Measurements from ENCODE around the gene CD93.

CD93 gene, protein sequence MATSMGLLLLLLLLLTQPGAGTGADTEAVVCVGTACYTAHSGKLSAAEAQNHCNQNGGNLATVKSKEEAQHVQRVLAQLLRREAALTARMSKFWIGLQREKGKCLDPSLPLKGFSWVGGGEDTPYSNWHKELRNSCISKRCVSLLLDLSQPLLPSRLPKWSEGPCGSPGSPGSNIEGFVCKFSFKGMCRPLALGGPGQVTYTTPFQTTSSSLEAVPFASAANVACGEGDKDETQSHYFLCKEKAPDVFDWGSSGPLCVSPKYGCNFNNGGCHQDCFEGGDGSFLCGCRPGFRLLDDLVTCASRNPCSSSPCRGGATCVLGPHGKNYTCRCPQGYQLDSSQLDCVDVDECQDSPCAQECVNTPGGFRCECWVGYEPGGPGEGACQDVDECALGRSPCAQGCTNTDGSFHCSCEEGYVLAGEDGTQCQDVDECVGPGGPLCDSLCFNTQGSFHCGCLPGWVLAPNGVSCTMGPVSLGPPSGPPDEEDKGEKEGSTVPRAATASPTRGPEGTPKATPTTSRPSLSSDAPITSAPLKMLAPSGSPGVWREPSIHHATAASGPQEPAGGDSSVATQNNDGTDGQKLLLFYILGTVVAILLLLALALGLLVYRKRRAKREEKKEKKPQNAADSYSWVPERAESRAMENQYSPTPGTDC

DNA sequence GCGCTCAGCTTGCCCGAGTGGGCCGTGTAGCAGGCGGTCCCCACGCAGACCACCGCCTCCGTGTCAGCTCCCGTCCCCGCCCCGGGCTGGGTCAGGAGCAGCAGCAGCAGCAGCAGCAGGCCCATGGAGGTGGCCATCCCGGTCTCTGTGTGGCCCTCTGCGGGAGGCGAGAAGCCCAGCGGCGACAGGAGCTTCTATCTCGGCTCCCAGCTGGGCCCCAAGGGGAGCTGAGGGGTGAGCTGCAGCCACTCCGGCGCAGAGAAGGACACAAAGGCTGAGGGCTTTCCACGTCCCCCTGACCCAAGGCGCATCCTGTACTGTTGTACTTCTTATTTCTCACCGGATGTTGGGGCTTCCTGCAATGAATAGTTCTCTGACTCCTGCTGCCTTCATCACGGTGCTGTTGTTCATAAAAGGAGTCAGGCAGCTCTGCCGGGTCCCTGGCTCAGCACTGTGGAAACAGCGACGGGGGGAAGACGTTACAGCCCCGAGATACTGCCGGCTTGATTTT lies at the start of gene CD93:
CD93 (minus strand) TSS at position 269 of the 511 bp plus-strand sequence; CDS start at position 137, 132 bp downstream.
- no peak for DNase-seq

DNA sequence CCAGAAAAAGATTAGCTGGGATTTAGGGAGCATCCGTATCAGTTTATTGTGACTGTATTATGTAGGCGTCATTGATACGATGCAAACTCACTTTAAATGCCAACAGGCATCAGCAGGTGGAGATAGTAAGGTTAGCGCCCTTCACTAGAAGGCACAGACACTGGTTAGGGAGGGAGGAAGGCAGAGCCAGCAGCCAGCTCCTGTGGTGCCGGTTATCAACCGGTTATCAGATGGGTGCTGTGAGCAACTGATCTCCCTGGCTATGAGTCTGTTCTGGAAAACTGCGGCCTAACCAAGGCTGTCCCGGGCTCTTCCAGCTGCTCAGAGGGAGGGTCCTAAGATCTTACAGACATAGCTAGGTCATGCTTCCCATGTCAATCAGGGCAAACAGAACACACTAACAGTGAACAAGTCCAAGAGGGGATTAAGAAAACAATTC lies 47.5 kb upstream of the CD93 start:
- DNase-seq, result no peak

DNA sequence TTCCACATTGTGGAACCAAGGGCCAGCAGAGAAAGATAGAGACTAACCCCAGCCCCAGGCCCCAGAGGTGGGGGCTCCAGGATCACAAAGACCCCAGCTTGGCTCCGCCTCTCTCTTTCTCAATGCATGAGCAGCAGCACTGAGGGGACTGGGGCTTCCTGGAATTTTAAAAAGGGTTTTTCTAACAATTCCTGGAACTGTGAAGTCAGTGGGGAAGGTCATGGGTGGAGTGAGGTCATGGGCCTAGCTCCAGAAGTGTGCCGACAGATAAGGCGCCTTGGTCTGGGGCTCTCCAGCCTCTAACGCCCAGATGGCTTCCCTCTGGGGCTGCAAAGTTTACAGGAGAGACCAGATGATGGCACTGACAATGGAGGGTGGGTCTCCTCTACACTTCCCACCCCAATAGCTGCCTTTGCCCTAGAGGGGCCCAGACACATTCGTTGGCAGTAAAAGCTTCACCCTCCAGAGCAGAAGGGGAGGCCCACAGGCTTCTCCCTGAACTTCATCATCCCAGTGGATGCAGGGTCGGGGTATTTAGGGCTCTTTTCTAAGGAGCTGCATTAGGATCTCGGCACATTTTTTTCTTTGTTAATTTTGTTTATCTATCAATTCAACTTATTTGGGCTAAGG lies 46.9 kb upstream of the CD93 start:
- DNase-seq, result no peak

DNA sequence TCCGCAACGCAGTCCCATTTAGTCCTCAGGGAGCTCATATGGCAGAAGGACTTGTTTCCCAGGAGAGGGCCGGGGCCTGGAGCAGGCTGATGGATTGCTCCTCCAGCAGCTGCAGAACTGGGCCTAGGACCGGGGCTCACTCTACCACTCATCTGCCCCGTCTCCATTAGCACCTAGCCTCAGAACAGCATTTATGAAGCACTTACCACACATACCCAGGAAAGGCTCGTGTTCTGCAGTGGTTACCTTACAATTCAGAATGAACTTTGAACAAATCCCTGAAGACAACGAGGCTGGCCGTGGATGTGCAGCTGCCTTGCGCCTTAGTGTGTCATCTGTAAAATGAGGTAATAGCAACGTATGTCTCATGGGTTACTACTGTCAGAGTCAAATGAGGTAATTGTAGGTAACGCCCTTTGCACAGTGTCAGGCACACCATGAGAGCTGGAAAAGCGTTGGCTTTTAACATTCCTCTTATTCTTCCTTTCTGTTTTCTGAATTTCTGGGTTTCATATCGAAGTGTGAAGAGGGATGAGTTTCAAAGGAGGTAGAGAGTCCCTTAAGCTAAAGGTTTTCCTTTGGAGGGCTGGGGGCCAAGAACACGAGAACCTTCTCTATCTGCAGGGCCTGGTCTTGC lies 46.3 kb upstream of the CD93 start:
- DNase-seq, result no peak

DNA sequence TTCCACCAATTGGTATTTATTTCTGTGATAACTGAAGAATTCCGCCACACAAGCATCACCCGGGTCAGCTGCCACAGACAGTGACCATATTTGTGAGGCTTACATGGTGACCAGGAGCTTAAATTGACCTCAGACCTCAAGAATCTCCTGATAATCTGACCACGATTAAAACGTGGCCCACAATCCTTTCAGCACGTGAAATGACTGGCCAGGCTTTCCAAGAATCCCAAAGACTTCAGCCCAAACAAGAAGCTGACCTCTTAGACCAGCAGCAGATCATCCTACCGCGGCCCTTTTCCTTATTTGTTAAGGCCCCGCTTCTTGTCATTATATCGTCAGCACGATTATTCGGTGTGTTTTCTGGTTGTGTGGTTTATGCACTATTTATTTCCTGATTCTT lies 45.6 kb upstream of the CD93 start:
- no peak for DNase-seq

DNA sequence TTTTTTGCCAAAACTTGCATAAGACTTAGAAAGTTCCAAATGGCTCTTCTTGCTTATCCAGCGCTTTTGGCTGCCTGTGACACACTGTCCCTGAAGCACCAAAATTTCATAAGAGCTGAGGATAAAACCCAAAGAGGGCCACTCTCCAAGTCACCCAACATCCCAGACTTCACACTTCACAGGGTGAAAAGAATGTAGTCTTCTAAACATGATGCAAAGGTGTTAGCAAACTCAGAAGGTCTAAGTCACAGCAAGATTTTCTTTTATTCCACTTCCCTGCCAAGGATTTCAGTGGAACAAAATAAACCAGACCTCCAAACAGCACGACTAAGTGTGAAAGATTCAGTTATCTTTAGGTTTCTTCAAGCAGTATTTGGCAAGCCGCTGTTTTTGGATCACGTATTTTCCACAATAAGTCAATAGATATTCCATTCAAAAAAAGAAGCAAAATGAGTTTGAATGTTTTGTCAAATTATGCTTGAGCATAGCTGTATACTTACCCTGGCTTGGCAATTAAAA lies 44.6 kb upstream of the CD93 start:
- DNase-seq, result no peak

DNA sequence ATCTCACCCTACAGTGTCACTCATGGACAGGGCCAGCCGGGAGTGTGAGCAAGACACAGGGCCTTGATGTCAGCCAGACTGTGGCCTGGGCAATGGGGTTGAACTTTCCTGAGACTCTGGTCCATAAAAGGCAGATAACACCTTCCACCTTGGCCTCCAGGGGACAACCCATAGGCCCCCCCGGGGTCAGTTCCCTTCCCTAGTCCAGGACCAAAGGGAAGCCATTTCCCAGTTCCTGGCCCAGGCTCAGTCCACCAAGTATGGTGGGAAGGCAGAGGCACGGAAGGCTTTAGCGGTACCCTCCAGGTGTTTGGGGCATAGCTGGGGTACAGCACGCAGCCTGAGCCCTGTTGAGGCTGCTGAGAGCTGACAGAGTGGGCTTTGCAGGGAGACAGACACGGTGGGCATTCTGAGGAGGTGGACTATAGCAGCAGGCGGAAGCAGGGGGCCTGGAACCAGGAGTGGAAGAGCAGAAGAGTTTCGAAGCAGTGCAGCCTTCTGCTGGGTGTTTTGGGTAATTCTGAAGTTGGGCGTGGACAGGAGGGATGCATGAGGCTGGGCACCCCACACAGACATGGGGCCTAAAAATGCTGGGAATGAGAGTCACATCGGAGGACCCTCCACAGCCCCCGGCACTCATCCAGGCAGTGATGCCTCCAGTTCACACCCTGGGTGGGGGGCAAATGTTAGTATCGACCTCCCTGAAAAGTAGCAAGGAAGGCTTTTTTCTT lies 43.9 kb upstream of the CD93 start:
- DNase-seq, result no peak

DNA sequence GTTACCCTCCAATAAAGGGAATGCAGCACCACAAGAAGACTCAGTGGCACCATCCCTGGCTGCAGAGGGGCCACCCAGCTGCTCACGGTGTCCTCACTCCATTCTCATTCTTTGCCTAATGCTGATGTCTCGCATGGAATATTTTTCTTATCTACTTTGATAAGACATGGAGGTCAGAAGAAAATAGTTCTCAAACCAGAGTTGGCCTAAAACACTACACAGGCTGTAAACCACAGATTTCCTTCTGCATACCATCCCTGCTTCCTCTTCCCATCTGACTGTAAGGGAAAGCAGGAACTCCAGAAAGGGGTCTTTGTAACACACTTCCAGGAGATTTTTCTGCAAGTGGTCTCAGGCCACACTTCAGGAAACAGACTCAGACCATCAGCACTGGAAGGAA lies 43.1 kb upstream of the CD93 start:
- no peak for DNase-seq

DNA sequence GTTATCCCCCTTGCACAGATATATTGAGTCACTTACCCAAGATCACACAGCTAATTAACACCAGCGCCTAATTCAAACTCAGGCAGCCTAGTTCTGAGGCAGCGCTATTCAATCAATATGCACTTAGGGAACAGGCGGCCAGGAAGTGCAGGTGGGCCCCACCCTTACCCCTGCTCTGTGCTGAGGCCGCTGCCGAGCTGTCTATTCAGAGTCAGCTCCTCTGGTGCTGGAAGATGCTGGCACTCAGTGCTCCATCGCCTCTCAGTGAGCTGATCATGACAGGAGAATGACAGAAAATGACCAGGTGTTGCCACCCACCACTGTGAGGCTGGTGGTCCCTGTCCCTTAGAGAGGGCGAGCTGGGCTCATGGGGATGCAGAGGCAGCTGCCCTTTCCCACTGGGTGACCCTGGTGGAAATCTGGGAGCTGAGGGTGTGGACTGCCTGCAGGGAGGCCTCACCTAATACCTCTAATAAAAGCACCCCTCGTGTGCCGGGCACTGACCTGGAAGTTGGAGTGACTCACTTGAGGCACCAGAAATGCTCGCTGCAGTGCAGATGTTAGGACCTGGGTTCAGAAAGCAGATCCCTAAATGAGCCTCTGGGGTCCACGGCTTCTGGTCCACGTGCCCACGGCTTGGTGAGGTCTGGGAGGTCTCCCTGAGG lies 42.5 kb upstream of the CD93 start:
- no peak for DNase-seq

DNA sequence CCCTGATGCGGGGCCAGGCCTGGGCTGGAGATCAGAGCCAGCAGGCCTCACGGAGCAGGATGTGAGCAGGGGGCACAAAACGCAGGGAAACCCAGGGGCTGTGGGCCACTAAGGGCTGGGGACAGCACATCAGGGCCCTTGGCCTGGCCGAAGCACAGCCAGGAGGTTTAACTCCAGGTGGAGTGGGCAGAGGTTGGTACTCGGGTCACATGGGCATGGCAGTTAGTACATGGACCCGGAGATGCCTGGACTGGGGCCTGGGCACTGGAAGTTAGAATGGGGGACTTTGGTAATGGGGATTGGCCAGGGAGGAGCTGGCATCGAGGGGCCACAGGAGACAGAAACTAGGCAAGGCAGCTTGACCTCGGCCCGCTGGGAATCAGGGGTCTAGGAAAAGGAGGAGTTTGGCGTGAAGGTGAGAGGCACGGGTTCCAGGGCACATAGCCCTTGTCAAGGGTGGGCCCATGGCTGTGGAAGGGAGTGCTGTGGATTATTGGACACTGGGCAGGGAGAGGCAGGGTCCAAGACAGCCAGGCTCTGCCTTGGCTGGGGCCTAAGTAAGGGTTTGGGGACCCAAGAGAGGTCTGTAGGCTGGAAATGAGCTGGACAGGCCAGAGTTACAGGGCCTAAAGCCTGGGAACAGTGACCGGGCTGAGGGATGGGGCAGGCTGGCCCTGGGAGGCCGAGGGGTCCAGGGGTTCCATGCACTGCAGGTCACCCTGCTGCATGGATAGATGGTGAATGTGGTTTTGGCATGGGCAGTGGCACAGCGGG lies 41.6 kb upstream of the CD93 start:
- no peak for DNase-seq

DNA sequence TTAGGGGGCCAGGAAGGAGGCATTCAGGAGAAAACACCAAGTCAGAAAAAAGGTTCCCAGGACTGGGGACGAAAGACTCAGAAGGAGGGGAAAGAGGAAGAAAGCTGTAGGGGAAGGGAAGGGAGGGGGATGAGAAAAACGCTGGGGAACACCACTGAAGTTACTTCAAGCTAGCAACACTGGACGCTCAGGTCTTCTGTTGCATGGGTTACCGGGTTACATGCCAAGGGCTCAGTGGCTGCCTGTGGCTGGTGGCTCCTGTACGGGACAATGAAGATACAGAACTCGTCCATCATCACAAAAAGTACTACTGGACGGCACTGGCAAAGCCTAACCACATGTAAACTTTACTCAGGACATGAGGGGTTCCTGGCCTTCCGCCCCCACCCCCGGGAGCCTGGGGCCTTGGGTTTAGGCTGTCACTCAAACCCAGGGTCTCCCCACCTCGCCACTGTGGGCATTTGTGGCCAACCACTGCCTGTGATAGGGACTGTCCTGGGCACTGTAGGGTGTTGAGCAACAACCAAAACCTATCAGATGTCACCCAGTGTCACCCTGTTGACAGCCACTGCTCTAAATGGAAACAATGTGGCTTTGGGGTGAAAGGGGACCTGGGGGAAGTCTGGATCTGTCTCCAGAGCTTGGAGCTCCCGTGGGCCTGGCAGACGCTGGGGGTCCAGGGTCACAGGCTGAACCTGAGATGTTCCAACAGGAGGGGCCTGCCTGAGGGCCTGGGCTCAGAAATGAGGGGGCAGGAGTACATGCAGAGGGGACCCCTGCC lies 40.3 kb upstream of the CD93 start:
- no peak for DNase-seq

DNA sequence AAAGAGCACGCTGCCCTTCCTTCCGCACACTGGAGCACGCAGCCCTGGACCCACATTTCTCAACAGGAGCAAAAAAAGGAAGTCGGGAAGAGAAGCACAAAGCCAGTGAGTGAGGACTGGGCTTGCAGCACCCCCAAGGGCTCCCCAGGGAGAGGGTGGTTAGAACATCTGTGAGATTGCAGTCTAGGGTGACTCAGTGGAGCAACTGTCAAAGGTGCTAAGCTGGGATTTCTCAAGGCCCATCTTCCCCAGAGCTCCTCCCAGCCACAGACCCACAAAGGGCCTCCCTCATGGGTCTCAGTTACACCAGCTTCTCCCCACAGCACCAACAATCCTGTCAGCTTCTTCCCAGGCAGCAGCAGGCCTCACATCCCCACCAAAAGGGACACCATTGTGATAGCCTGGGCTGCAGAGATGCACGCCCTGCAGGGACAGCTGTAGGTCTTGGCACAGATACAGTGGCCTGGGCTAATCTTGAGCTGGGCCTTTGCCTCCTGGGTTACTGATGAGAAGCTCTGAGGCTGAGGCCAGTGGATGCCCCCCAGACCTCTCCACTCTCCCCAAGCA lies 39.6 kb upstream of the CD93 start:
- DNase-seq, result no peak

DNA sequence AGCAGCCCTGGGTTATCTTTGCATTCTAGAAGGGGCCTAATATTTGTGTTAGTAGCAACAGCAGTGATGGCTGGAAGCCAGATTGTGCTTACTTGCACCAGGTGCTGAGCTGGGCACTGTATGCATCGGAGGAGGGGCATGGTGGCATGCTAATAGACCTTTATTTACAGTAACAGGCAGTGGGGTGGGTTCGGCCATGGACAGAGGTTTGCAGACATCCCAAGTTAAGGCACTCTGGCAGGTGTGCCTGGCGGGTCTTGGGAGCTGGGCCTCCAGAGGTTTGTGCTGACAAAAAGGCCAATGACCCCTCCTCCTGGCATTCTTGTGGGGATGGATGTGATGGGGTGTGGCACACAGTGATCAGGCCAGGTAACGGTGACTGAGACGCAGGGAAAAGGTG lies 39.0 kb upstream of the CD93 start:
- DNase-seq, result no peak

DNA sequence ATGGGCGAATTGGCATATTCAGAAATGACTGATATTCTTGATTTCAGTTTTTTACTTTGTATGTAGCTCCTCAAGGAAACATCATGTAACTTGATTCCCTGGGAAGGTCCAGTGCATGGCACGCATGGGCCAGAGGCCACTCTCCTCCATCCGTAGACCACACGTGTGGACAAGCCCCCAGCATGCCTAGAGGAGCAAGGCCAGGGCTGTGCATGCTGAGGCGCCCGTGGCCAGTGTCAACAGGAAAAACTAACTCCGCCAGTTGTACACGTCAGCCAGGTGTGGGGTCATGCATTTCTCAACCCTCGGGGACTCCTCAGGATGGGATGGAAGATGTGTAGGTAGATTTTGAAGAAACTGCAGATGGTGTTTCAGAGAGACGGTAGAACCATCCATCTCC lies 37.8 kb upstream of the CD93 start:
- DNase-seq, result no peak

DNA sequence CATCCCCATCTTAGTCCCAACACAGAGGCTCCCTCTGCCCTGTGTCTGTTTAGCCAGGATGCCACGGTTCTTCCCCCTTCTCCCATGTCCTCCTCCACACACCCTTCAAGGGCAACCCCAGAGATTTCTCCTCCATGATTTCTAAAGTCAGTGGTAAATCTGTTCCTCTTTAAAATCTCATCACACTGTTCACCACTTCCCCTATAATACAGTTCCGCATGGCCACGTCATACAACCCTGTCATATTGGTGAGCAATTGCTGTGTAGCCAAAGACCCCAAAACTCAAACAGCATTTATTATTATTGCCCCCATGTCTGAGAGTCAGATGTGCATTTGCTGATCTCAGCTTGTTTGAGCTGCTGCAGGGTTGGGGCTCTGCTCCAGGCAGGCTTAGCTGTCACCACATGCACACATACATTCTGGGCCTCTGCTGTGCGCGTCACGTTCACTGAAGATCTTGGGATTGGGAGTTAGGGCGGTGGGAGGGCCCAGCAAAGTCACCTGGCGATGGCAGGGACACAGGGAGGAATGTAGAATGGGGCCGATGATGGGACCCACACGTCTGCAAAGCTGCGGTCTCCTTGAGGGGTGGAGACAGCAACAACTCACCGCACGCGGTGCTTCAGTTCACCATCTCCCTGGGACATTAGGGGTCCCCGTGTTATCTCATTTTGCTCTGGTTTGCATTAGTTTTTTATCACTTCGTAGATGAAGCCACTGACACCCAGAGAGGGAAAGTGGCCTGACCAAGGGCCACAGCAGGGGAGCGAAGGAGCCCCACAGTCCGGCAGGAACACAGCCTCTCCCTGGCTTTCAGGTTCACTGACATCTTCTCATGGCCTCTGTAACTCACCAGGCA lies 36.9 kb upstream of the CD93 start:
- DNase-seq, result no peak

DNA sequence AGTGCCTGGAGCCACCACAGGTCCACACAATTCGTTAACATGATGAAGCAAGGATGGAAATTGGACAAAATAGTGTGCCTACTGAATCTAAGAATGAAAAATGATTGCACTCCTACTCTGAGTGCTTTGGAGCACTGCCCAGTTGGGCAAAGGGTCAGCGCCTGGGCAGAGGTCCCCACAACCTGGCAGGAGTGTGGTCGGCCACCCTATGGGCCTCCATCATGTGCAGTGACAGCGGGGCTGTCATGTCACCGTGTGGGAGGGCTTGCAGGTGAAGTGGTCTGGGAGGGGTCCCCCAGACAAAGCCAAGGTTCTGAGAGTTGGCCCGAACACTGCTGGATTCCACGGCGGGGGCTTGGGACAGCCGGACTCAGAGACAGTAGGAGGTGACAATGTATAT lies 36.2 kb upstream of the CD93 start:
- DNase-seq, result no peak

DNA sequence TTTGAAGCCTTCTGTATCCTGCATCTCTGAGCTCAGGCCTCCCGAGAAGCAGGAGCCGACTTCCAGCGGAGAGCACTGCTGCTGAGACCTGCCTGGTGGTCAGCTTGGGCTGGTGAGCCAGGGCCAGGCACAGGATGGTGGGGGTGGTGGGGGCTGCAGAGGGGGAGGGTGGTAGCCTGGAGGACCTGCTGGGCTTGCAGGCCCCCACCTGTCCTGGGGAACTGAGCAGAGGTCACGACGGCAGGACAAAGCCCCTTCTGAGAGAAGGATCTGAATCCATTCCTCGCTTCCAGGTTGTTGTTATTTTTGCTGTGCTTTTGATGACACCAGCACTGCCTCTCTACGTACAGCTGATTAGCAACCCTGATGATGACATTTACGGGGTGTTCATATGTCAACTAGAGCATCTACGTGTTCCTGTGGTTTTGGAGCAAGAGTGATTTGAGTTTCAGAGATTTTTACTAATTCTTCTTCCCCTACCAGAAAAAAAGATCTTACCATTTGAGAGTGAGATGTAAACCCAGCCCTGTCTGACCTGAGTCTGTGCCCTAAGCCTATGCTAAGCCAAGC lies 35.7 kb upstream of the CD93 start:
- no peak for DNase-seq

Data from stimulated activated CD4-positive, alpha-beta T cell treated with anti-CD3 and anti-CD28 coated beads, Interleukin-4, amount 100 ng/mL, for 4 hours (primary cell).